Measurements from ENCODE around the gene HYAL1.

DNA sequence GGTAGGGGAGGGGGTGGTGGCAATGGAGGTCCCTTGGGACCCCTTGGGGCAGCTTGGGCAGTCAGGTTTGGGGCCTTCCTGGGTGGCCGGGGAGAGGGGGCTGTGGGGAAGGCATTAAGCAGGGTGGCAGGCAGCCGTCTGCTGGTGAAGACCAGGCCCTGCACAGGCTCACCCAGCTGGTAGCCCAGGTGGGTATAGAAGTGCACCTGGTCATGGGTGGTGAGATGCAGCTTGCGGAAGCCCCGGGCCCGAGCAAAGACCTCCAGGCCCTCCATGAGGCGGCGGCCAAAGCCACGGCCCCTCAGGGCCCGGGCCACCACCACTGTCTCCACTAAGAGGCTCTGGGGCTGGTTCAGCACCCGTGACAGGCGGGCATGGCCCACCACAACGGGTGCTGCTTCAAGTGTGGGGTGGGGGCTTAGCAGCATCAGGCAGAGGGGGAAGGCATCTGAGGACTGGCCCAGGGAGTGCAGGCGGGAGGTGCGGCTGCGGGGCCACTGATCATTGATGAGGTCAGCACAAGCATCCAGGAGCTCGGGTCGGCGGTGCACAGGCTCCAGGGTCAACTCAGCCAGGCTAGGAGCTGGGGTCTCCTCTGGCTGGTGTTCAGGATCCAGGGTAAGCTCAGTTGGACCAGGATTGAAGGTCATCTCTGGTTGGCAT, 6.5 kb downstream of the HYAL1 start:
- TF ChIP-seq EZH2 (IDR thresholded peaks at IDR 0.05; ENCODE audit: insufficient read depth, poor library complexity, severe bottlenecking) (no peak), EZH2phosphoT487 (IDR thresholded peaks at IDR 0.05; ENCODE audit: insufficient read depth, low read depth) (no peak)

Measured in GM23248 (cell line).